DOHH2 (cell line): Measurements from ENCODE around the gene AVPI1.

ENCODE experiments used
- H3F3A ChIP-seq: fragments of 200-600 bp; sonication (generic), shearing (Covaris generic); 2 replicates; pipeline ENCODE4 v1.6.0; 2016; ENCODE audit warnings: antibody characterized with exemption, mild to moderate bottlenecking; ENCODE audit not compliant: control insufficient read depth, insufficient read depth
- H3K27ac ChIP-seq: fragments of 200-600 bp; sonication (generic); 2 replicates; pipeline ENCODE4 v1.5.1; 2014; ENCODE audit warnings: low read depth, mild to moderate bottlenecking, low read length, moderate library complexity
- H3K27me3 ChIP-seq: fragments of 200-600 bp; sonication (generic); 2 replicates; pipeline ENCODE4 v1.6.1; 2014; ENCODE audit warnings: mild to moderate bottlenecking, low read length, mixed read lengths; ENCODE audit not compliant: control insufficient read depth
- H3K36me3 ChIP-seq: fragments of 200-600 bp; sonication (generic); 2 replicates; pipeline ENCODE4 v1.6.1; 2014; ENCODE audit warnings: mild to moderate bottlenecking, low read length, moderate library complexity, mixed read lengths; ENCODE audit not compliant: control insufficient read depth
- H3K4me1 ChIP-seq: fragments of 200-600 bp; sonication (generic); 2 replicates; pipeline ENCODE4 v1.6.1; 2014; ENCODE audit warnings: mild to moderate bottlenecking, low read length, mixed read lengths; ENCODE audit not compliant: control insufficient read depth
- H3K4me2 ChIP-seq: fragments of 200-600 bp; sonication (generic); 2 replicates; pipeline ENCODE4 v1.6.0; 2014; ENCODE audit warnings: mild to moderate bottlenecking, low read length, moderate library complexity
- H3K4me3 ChIP-seq: fragments of 200-600 bp; sonication (generic); 2 replicates; pipeline ENCODE4 v1.5.1; 2014; ENCODE audit warnings: mild to moderate bottlenecking, low read length, mixed read lengths
- H3K79me2 ChIP-seq: fragments of 200-600 bp; sonication (generic); 2 replicates; pipeline ENCODE4 v1.6.1; 2014; ENCODE audit warnings: mild to moderate bottlenecking, low read length, mixed read lengths; ENCODE audit not compliant: control insufficient read depth
- H3K9me2 ChIP-seq: fragments of 200-600 bp; sonication (generic); replicated peaks from 2 replicates; pipeline ENCODE4 v1.6.1; 2014; ENCODE audit warnings: mild to moderate bottlenecking, low read length, mixed read lengths; ENCODE audit not compliant: control insufficient read depth
- H3K9me3 ChIP-seq: fragments of 200-600 bp; sonication (generic); 2 replicates; pipeline ENCODE4 v1.6.1; 2014; ENCODE audit warnings: antibody characterized with exemption, low read length, mixed read lengths; ENCODE audit not compliant: control insufficient read depth, insufficient read depth
- H4K20me1 ChIP-seq: fragments of 200-600 bp; sonication (generic); 2 replicates; pipeline ENCODE4 v1.6.0; 2014; ENCODE audit warnings: low read depth, mild to moderate bottlenecking, antibody characterized with exemption, low read length, moderate library complexity; ENCODE audit not compliant: control insufficient read depth, insufficient read depth
- EZH2phosphoT487 ChIP-seq: fragments of 200-600 bp; sonication (generic); IDR thresholded peaks from 2 replicates; pipeline ENCODE4 v1.6.1; 2017; ENCODE audit warnings: borderline replicate concordance, mild to moderate bottlenecking, antibody characterized with exemption, low read length, moderate library complexity, mixed read lengths
- TF ChIP-seq, protein P1 (sequence below): fragments of 200-600 bp; sonication (generic); IDR thresholded peaks from one replicate; pipeline ENCODE4 v1.5.1; 2014; ENCODE audit warnings: antibody characterized with exemption, mild to moderate bottlenecking, low read depth, low read length; ENCODE audit not compliant: poor library complexity, severe bottlenecking

The AVPI1 gene

DNA sequence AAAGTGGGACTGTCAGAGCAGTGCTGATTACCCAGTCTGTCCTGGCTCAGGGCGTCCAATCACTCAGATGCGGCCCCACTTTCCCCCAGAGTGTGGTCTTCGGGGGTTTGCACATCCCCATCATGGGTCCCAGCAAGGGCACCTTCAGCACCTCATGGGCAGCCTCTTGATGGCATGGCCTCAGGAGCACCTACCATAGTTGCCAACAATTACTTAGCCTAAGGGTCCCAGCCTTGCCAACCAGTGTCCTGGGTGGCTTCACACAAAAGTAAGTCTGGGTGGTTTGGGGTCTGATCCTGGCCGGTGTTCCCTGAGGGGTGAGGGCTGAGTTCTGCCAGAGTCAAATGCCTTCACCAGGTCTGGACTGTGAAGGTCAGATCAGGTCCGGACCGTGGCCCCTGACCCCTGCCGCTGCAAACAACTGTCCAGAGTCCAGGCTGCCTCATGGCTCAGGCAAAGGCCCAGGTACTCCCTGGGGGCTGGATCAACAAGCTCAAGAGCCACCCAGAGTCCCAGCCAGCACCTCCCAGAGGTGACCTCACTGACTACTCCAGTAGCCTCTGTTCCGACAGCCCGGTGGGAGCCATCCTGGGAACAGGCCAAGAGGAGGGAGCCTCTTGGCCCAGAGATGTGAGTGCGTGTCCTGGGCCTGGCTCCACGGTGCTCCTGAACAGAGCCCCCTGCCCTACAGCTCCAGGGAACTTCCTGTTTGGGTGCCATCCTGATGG lies 20.3 kb upstream of the AVPI1 start:
- H3K9me2 ChIP-seq, result no peaks in the 10 kb centered on the region
- peaks cover 3% of the 10 kb centered on the region; the same call in 1 of the 2 replicates for H3K27me3 ChIP-seq
- TF ChIP-seq, protein P1, sequence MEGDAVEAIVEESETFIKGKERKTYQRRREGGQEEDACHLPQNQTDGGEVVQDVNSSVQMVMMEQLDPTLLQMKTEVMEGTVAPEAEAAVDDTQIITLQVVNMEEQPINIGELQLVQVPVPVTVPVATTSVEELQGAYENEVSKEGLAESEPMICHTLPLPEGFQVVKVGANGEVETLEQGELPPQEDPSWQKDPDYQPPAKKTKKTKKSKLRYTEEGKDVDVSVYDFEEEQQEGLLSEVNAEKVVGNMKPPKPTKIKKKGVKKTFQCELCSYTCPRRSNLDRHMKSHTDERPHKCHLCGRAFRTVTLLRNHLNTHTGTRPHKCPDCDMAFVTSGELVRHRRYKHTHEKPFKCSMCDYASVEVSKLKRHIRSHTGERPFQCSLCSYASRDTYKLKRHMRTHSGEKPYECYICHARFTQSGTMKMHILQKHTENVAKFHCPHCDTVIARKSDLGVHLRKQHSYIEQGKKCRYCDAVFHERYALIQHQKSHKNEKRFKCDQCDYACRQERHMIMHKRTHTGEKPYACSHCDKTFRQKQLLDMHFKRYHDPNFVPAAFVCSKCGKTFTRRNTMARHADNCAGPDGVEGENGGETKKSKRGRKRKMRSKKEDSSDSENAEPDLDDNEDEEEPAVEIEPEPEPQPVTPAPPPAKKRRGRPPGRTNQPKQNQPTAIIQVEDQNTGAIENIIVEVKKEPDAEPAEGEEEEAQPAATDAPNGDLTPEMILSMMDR, result no peak
- TF ChIP-seq EZH2phosphoT487, result no peak
- no peaks in the 10 kb centered on the region for H3K79me2 ChIP-seq
- no peaks in the 10 kb centered on the region for H3F3A ChIP-seq
- H3K4me2 ChIP-seq, result no peak overlapping the region
- no peaks in the 10 kb centered on the region for H4K20me1 ChIP-seq
- no peak overlapping the region for H3K4me3 ChIP-seq
- H3K4me1 ChIP-seq, result no peaks in the 10 kb centered on the region
- H3K9me3 ChIP-seq, result no peaks in the 10 kb centered on the region
- no peaks in the 10 kb centered on the region for H3K36me3 ChIP-seq
- no peak overlapping the region for H3K27ac ChIP-seq

DNA sequence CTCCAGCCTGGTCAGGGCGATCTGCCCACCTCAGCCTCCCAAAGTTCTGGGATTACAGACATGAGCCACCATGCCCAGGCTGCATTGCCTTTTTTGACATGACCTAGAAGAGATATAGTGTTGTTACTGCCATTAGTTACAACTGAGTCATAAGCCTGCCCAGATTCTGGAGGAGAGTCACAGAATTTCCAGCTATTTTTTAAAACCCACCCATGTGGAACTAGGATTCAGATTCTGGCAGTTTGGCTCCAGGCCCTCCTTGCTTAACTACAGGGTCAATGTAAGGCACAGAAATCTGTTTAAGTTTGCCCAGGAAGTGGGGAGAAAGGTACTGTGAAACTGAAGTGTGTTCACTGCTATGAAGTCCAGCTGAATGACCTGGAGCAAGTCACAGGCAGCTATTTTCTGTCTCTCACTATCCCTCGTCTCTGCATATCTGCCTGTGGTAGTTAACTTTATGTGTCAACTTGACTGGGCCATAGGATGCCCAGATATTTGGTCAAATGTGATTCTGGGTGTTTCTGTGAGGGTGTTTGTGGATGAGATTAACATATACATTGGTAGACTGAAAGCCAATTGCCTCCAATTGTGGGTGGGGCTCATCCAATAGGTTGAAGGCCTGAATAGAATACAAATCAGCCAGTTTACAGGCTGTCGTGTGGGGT lies 18.1 kb upstream of the AVPI1 start:
- no peaks in the 10 kb centered on the region for H3K79me2 ChIP-seq
- no peaks in the 10 kb centered on the region for H4K20me1 ChIP-seq
- no peaks in the 10 kb centered on the region for H3K4me1 ChIP-seq
- H3K9me2 ChIP-seq, result no peaks in the 10 kb centered on the region
- no peak overlapping the region for H3K4me2 ChIP-seq
- TF ChIP-seq EZH2phosphoT487, result no peak
- TF ChIP-seq, protein P1, result no peak
- no peak overlapping the region for H3K4me3 ChIP-seq
- no peak overlapping the region for H3K27ac ChIP-seq
- H3K27me3 ChIP-seq, result no peaks in the 10 kb centered on the region; the same call in none of the 2 replicates
- no peaks in the 10 kb centered on the region for H3F3A ChIP-seq
- no peaks in the 10 kb centered on the region for H3K9me3 ChIP-seq
- no peaks in the 10 kb centered on the region for H3K36me3 ChIP-seq

DNA sequence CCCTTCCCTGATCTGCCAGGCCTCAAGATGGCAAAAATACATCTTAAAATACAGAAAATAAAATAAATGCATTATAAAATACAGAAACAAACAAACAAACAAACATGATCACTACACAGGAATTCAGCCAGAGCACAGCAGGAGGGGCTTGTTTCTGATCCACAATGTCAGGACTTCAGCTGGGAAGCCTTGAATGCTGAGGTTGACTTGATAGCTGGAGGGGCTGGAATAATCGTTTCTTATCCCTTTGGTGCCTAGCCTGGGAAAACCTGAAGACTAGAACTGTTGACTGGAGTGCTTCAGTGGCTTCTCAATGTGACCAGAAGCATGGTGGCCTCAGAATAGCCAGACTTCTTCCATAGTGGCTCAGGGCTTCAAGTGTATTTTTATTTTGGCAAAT lies 17.3 kb upstream of the AVPI1 start:
- TF ChIP-seq, protein P1, result no peak
- no peak for TF ChIP-seq EZH2phosphoT487
- no peaks in the 10 kb centered on the region; the same call in none of the 2 replicates for H3K27me3 ChIP-seq
- no peaks in the 10 kb centered on the region for H3F3A ChIP-seq
- no peaks in the 10 kb centered on the region for H3K9me3 ChIP-seq
- no peaks in the 10 kb centered on the region for H3K79me2 ChIP-seq
- H3K27ac ChIP-seq, result no peak overlapping the region
- no peak overlapping the region for H3K4me3 ChIP-seq
- no peaks in the 10 kb centered on the region for H4K20me1 ChIP-seq
- H3K4me2 ChIP-seq, result no peak overlapping the region
- no peaks in the 10 kb centered on the region for H3K9me2 ChIP-seq
- no peaks in the 10 kb centered on the region for H3K36me3 ChIP-seq
- no peaks in the 10 kb centered on the region for H3K4me1 ChIP-seq
